Right renal pelvis (tissue), 4 donors: ENCODE data around the gene GOLGA6L9. TPM values are rescaled to one million over a fixed set of nuclear protein-coding genes. Genes with fewer than 3 reads are reported as not detected.
"Not testable (repeated sequence)": the region's sequence is repeated elsewhere in the genome, so short reads cannot be mapped to it uniquely, and the experiment has no call there.

Source experiments
- DNase-seq, 4 donors: peaks; one replicate each; pipeline ENCODE4 v3.0.0-alpha.2; 2013; ENCODE audit warnings: low read depth in 4 of 4, low spot score in 3 of 4, missing footprints in 1 of 4
- polyA plus RNA-seq, 4 donors: library from polyadenylated mRNA; unstranded; fragments of 120-200 nt; gene quantifications; one replicate each; pipeline ENCODE4 v1.2.1, GENCODE V29; 2013; ENCODE audit not compliant: insufficient read length in 4 of 4

GOLGA6L9 gene
- polyA plus RNA-seq, 4 donors, result 5.4 to 12.9 (median 7.6) TPM

DNA sequence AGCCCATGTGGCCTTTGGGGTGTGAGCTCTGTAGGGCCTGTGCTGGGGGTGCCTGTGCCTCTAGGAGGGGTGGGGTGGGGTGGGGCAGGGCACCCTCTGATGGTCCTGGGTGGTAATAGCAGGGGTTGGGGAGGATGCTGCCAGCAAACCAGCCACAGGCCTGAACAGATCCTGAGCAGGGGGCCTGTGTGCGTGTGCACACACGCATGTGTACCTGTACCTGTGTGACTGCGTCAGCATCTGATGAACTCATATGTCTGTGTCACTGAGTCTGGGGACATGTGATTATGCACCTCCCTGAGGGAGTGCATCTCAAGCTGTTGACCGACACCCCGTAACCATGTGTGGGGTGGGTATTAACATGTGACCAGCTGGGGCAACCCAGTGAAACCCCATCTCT is 36.0 kb downstream of the GOLGA6L9 start:
- DNase-seq, result not testable (repeated sequence)

DNA sequence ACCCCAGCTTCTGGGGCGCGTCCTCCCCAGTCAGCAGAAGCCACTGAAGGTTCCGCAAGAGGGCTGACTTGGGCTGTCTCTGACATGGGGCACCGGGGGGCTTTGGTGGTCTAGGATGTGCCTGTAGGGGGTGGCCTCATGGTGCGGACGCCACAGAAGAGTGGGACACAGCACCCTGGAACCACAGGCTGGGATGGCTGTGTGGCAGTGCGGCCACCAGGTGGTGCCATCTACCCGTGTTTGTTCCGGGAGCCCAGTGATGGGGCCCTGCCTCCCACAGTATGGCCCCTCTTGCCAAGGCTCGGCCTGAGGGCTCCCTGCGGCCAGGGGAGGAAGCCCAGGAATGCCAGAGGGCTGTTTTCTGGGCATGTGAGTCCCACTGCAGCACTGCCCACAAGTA is 38.6 kb downstream of the GOLGA6L9 start:
- not testable (repeated sequence) for DNase-seq

DNA sequence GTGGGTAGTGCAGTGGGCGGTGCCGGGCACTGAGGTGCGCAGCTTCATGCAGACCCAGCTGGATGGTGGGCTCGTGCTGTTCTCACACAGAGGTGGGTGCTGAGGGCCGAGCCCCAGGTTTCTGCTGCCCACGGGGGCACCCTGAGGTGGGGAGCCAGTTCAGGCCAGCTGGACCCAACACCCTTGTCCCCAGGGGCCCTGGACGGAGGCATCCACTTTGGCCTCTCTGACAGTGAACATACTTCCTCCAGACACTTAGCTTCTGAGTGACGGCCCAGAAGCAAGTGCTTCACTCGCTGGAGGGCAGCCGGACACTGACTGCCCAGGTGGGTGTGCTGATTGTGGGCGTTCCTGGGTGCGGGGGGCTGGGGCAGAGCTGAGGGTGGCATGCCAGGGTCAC is 39.8 kb downstream of the GOLGA6L9 start:
- DNase-seq, result not testable (repeated sequence)

DNA sequence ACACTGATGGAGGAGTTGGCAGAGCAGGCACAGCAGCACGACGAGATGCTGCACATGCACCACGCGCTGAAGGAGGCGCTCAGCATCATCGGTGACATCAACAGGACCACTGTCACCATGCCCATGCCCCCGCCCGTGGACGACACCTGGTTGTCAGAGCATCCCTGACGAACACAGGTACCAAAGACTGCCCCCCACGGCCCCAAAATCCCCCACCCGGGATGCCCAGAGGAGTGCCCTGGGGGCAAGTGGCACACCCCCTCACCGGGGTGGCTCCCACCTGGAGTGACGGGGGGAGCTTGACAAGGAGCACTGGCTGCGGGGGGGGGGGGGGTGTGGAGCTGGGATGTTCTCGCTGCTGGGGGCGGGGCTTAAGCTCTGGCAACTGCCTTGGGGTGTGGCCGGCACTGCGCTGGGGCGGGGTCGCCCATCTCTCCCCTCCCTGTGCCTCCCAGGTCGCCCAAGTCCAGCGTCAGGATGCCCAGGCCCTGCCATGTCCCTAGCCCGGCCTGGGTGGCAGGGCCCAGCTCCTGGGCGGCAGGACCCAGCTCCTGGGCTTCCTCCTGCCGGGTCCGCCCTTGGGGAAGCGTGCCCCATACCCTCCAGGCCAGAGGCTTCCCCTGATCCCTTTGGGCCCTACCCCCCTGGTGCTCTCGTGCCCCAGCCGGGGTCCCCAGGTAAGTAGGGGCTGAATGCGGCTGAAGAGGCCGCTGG is 42.8 kb downstream of the GOLGA6L9 start:
- not testable (repeated sequence) for DNase-seq

DNA sequence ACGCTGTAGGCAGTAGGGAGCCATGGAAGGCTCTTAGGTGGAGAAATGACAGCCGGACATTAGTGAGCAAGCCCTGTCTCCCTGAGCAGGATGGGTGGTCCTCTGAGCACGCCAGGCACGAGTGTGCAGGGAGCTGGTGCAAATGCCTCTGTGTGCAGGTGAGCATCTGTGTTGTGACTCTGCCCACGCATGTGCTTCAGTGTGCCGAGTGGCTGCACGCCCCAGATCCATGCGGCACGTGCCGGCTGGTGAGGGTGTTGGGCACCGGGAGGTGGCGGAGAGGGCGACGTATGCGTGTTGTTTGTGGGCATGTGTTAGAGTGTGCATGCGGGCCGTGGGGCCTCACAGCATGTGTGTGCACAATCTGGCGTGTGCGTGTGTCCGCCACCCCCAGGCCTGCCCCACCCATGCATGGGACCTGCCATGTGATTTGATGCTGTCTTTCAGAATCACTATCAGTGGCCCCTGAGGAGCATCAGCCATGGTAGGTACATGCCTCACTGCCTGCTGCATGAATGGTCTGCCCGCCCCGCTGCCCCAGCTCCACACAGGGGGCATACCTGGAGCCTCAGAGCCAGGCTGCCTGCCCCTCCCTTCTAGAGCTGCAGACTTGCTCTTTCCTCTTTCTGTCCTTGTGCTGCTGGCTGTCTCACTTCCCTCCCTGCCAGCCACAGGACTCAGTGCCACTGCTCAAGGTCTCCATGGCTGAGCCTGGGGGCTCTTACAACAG is 45.1 kb downstream of the GOLGA6L9 start:
- DNase-seq, result not testable (repeated sequence)

DNA sequence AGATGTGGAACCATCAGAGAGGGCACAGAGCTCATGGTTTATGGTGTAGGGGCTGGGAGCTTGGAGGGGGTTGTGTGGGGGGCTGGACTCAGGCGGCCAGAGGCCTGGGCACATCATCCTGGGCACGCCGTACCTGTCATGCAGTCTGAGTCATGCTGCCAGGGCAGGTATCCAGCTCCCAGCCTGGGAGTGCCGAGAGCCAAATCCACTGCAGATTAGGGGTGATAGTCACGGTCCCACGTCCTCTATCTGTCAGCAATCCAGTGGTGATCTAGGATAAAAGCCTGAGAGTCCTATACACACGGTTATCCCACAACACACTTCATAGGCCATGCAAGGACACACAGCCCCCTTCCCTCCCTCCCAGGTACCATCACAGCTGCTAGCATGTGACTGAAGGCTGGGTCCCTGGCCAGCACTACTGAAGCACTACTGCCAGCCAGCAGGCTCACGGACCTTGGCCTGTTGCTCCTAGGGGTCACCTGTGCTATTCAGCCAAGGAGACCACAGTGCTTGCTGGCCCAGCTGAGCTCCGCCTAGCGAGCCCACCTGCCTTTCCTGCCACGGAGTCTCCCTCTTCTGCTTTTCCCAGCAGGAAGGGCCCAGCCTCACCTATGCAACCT is 45.8 kb downstream of the GOLGA6L9 start:
- not testable (repeated sequence) for DNase-seq

DNA sequence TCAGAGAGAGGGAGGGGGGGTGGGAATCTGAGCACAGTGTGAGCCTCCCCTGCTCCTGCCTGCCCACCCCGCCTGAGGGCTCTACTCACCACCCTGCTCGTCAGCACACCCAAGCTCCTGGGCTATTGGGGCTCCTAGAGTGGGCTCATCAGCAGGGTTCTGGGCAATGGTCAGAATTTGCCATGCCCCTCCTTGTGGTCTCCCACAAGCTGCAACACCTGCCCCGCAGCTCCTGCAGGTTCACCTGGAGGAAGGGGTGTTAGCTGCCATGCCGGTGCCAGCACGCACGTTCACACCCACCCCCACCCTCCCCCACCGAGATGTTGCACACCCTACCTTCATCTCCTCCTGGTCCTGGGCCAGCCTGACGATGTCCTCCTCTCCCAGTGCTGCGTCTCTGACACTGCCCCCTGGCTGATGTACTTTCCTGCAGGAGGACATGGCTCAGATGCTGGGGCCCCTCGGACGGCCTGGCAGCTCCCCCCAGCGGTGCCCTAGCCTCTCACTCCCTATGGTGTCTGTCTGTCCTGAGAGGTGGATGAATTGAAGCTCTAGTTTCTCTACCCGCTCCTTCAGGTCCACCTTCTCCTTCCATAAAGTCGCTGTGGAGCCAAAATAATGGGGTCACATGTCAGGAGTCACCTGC is 47.2 kb downstream of the GOLGA6L9 start:
- not testable (repeated sequence) for DNase-seq

DNA sequence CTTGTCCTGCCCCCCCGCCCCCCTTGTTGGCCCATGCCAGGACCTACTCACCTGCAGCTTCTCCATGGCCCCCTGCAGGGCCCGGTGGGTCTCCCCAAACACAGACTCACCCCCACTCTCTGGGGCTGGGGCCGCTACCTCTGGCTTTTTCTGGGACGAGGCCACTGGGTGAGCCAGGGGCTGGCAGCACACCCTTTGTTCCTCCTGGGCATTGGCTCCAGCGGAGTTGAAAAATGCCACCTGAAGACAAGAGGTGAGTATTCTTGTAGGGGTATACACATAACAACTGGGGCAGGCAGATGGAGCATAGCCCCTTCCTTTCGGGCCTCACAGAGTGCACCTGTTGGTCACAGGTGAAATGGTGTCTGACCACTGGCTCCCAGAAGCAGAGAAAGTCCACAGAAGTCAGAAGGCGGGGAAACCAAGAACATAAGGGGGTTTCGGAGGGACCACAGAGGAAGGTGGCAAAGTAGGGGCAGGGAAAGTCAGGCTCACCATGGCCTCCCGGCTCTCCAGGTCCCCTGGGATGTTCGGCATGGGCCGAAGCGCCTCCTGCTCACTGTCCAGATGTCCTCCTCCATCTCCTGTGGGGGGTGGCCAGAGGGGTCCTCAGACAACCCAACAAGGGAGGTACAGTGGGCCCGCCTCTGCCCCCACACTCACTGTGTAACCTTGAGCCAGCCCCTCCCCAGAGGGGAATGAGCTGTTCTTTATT is 47.9 kb downstream of the GOLGA6L9 start:
- not testable (repeated sequence) for DNase-seq

Other genes with a start within 250 kb of the GOLGA6L9 start
- gene EFL1, start 167.1 kb upstream of the GOLGA6L9 start, polyA plus RNA-seq, result 10 to 100 TPM; 21.5 to 23.8 (median 22.0) TPM
- gene SAXO2, start 167.0 kb upstream of the GOLGA6L9 start, polyA plus RNA-seq, result 1 to 10 TPM; 5.1 to 6.9 (median 5.9) TPM
- 1 to 10 TPM; 3.1 to 8.9 (median 3.8) TPM for gene GOLGA6L10, start 80.3 kb upstream of the GOLGA6L9 start, polyA plus RNA-seq
- gene RPS17, start 110.6 kb downstream of the GOLGA6L9 start, polyA plus RNA-seq, result 1,000 to 10,000 TPM; 1,688 to 2,346 (median 1,786) TPM
- 1 to 10 TPM; 1.9 to 2.9 (median 2.6) TPM for gene CPEB1, start 217.5 kb downstream of the GOLGA6L9 start, polyA plus RNA-seq